Right lobe of liver (tissue), 6 donors: Measurements from ENCODE around the gene SDHA. TPM values are rescaled to one million over a fixed set of nuclear protein-coding genes. Genes with fewer than 3 reads are reported as not detected.
"Not testable (repeated sequence)": the region's sequence is repeated elsewhere in the genome, so short reads cannot be mapped to it uniquely, and the experiment has no call there.

ENCODE experiments used
- ATAC-seq, 4 donors: fragments of 200-7000 bp; cut with Tn5 transposase; one replicate each; pipeline ENCODE4 v1.9.1; 2020; ENCODE audit warnings: mild to moderate bottlenecking in 4 of 4, moderate library complexity in 4 of 4
- DNase-seq, 3 donors: peaks; one replicate each; pipeline ENCODE4 v3.0.0-alpha.2; 2020
- H3K27ac ChIP-seq, 3 donors: fragments of 200-600 bp; one replicate each; pipeline ENCODE4 v1.8.0; 2022
- H3K27me3 ChIP-seq, 2 donors: fragments of 200-600 bp; one replicate each; pipeline ENCODE4 v1.8.0; 2022
- H3K36me3 ChIP-seq, 4 donors: fragments of 200-600 bp; sonication (generic) in 1 of 4; one replicate each; pipeline versions ENCODE4 v1.5.1 to v1.8.0; 2017 to 2022; ENCODE audit warnings: control low read depth in 1 of 4
- H3K4me1 ChIP-seq, 4 donors: fragments of 200-600 bp; sonication (generic) in 1 of 4; one replicate each; pipeline versions ENCODE4 v1.5.1 to v1.8.0; 2017 to 2022; ENCODE audit warnings: control low read depth in 1 of 4
- H3K4me3 ChIP-seq, 3 donors: fragments of 200-600 bp; one replicate each; pipeline ENCODE4 v1.8.0; 2022
- H3K9me3 ChIP-seq, 4 donors: fragments of 200-600 bp; sonication (generic) in 1 of 4; one replicate each; pipeline versions ENCODE4 v1.5.1 to v1.8.0; 2017 to 2022; ENCODE audit warnings: control low read depth in 1 of 4
- POLR2A ChIP-seq: fragments of 450-650 bp; IDR thresholded peaks from one replicate; pipeline ENCODE4 v1.6.1; 2017; ENCODE audit warnings: antibody characterized with exemption, mild to moderate bottlenecking
- WGBS: methylation state at CpG from one replicate; pipeline ENCODE4 v1.1.6; 2018; ENCODE audit warnings: low coverage, low lambda C conversion rate; ENCODE audit not compliant: insufficient coverage; ENCODE audit errors: missing lambda C conversion rate; 5-methylcytosine and 5-hydroxymethylcytosine counted together
- intact Hi-C, 2 donors: fragments of 100-400 bp; cut with DNase I; formaldehyde crosslinking; loops; one replicate each; pipeline versions ENCODE4 v1.11.2 to v1.14.1; 2022
- total RNA-seq, 6 experiments: library from RNA; depleted of rRNA in 2 of 6; stranded (reverse); fragments of >200 nt in 2 of 6; fragmentation: NEBNext Ultra II Directional in 3 of 6; extraction: Animal tissue kit (Norgen Biotek cat#: 25700) in 3 of 6; gene quantifications; one replicate each; pipeline versions ENCODE4 v1.1.0 to v1.2.4, GENCODE V29; 2016 to 2023
- TF ChIP-seq, protein P1 (sequence below), 4 donors: fragments of 200-600 bp in 3 of 4; fragments of 450-650 bp in 1 of 4; IDR thresholded peaks; one replicate each; pipeline versions ENCODE4 v1.5.1 to v1.8.0; 2016 to 2022; ENCODE audit warnings: antibody characterized with exemption in 4 of 4, mild to moderate bottlenecking in 2 of 4
- donor health status: DM: no; HTN: yes; CAD: no.
- donor health status: DM: no; HTN: no; CAD: no.
- donor health status: DM: no; HTN: no; CAD: no.
- donor health status: DM: no; HTN: yes; CAD: no.
- donor health status: DM: no; HTN: yes; CAD: no.

Gene SDHA
- total RNA-seq, 6 experiments from 2014 or later, result 165 to 223 (median 188) TPM

- H3K4me3 ChIP-seq, H3K9me3 ChIP-seq, intact Hi-C loops, DNase-seq, H3K4me1 ChIP-seq, ATAC-seq, H3K27ac ChIP-seq, H3K27me3 ChIP-seq: not testable (repeated sequence)
- H3K36me3 ChIP-seq, result peaks cover 0 to 46% (median 12%) of the 10 kb centered on the region in 4 donors
- 68% methylated on average over 11 of the region's 11 CpGs for WGBS
Observed at GRCh38 chr5:251975-252374, 33.9 kb downstream of the SDHA start.

DNA sequence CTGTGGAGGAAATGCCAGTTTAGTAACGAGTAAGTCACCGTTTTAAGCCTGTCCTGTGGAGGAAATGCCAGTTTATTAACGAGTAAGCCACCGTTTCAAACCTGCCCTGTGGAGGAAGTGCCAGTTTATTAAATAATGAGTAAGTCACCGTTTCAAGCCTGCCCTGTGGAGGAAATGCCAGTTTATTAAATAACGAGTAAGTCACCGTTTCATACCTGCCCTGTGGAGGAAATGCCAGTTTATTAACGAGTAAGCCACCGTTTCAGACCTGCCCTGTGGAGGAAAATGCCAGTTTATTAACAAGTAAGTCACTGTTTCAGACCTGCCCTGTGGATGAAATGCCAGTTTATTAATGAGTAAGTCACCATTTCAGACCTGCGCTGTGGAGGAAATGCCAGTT is 34.4 kb downstream of the SDHA start:
- ATAC-seq (no peak), DNase-seq (no peak)
- Histone ChIP-seq H3K4me1 (peaks cover 0 to 11% (median 5%) of the 10 kb centered on the region in 4 donors), H3K9me3 (no peaks in the 10 kb centered on the region), H3K27ac (no peak overlapping the region), H3K4me3 (no peak overlapping the region), H3K36me3 (peaks cover 0 to 47% (median 12%) of the 10 kb centered on the region in 4 donors), H3K27me3 (no peaks in the 10 kb centered on the region)
- TF ChIP-seq, protein P1, sequence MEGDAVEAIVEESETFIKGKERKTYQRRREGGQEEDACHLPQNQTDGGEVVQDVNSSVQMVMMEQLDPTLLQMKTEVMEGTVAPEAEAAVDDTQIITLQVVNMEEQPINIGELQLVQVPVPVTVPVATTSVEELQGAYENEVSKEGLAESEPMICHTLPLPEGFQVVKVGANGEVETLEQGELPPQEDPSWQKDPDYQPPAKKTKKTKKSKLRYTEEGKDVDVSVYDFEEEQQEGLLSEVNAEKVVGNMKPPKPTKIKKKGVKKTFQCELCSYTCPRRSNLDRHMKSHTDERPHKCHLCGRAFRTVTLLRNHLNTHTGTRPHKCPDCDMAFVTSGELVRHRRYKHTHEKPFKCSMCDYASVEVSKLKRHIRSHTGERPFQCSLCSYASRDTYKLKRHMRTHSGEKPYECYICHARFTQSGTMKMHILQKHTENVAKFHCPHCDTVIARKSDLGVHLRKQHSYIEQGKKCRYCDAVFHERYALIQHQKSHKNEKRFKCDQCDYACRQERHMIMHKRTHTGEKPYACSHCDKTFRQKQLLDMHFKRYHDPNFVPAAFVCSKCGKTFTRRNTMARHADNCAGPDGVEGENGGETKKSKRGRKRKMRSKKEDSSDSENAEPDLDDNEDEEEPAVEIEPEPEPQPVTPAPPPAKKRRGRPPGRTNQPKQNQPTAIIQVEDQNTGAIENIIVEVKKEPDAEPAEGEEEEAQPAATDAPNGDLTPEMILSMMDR (IDR thresholded peaks at IDR 0.05), result no peak
- TF ChIP-seq POLR2A, result no peak
- WGBS, result 77% methylated on average over 9 of the region's 10 CpGs
- intact Hi-C loops, result no loop called here

DNA sequence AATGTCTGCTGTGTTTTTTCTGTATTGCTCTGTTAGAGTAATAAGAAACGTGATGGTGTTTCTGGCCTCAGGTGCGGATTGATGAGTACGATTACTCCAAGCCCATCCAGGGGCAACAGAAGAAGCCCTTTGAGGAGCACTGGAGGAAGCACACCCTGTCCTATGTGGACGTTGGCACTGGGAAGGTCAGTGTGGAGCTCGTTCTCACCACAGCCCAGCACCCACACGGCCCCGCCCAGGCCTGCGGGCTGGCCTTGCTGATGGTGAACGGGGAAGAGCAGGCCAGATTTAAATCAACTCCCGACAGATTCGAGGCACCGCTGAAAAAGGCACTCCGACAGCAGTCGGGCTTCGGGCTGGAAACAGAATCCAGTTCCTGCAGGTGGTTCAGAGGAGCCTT is 36.2 kb downstream of the SDHA start:
- H3K4me3 ChIP-seq, DNase-seq, H3K27me3 ChIP-seq, H3K27ac ChIP-seq, intact Hi-C loops, H3K9me3 ChIP-seq: not testable (repeated sequence)
- H3K36me3 ChIP-seq, result peaks cover 0 to 29% (median 2%) of the 10 kb centered on the region in 4 donors
- WGBS, result 100% methylated on average over 2 of the region's 15 CpGs
- peaks cover 0 to 11% (median 5%) of the 10 kb centered on the region in 4 donors for H3K4me1 ChIP-seq
- ATAC-seq, result peak in 1 of 4 donors; percentile 11

- peaks cover 0 to 27% (median under 1%) of the 10 kb centered on the region in 4 donors for H3K36me3 ChIP-seq
- 85% methylated on average over 4 of the region's 7 CpGs for WGBS
- H3K4me3 ChIP-seq, intact Hi-C loops, H3K9me3 ChIP-seq, H3K27me3 ChIP-seq, DNase-seq: not testable (repeated sequence)
- peak; percentile 25 to 71 (median 44) for ATAC-seq
- peak overlapping the region in 1 of 3 donors; percentile 36 for H3K27ac ChIP-seq
- peaks cover 0 to 11% (median 5%) of the 10 kb centered on the region in 4 donors for H3K4me1 ChIP-seq
Observed at GRCh38 chr5:255116-255515, 37.0 kb downstream of the SDHA start.

DNA sequence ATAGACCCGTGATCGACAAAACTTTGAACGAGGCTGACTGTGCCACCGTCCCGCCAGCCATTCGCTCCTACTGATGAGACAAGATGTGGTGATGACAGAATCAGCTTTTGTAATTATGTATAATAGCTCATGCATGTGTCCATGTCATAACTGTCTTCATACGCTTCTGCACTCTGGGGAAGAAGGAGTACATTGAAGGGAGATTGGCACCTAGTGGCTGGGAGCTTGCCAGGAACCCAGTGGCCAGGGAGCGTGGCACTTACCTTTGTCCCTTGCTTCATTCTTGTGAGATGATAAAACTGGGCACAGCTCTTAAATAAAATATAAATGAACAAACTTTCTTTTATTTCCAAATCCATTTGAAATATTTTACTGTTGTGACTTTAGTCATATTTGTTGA is 38.2 kb downstream of the SDHA start:
- intact Hi-C loops, H3K27me3 ChIP-seq, H3K9me3 ChIP-seq, H3K4me3 ChIP-seq: not testable (repeated sequence)
- Histone ChIP-seq H3K36me3 (peaks cover 0 to 22% (median under 1%) of the 10 kb centered on the region in 4 donors), H3K27ac (peak overlapping the region in 2 of 3 donors; percentile 82 to 88), H3K4me1 (peaks cover 0 to 11% (median 5%) of the 10 kb centered on the region in 4 donors)
- DNase-seq (peak; percentile 78 to 85 (median 85)), ATAC-seq (peak; percentile 96 to 98 (median 97))
- 49% methylated on average over 8 of the region's 8 CpGs for WGBS

- H3K36me3 ChIP-seq, result peaks cover 0 to 19% (median under 1%) of the 10 kb centered on the region in 4 donors
- no peak for ATAC-seq
Observed at GRCh38 chr5:257148-257547, 39.0 kb downstream of the SDHA start.

More at GRCh38 chr5:257148-257547, 39.0 kb downstream of the SDHA start:
- Histone ChIP-seq H3K27me3 (no peaks in the 10 kb centered on the region), H3K4me1 (peaks cover 0 to 11% (median 5%) of the 10 kb centered on the region in 4 donors), H3K4me3 (no peak overlapping the region), H3K27ac (peak overlapping the region in 2 of 3 donors; percentile 82 to 88), H3K9me3 (no peaks in the 10 kb centered on the region)
- no peak for DNase-seq
- 33% methylated on average over 1 of the region's 13 CpGs for WGBS
- TF ChIP-seq, protein P1 (IDR thresholded peaks at IDR 0.05), result no peak
- intact Hi-C loops, result no loop called here
